HG02571 (cell line): ENCODE results near the gene CDC7.
"Not testable (repeated sequence)": the region's sequence is repeated elsewhere in the genome, so short reads cannot be mapped to it uniquely, and the experiment has no call there.

Source experiments
- ATAC-seq: cut with Tn5 transposase; IDR thresholded peaks from one replicate; pipeline ENCODE4 v1.9.1; 2021; ENCODE audit warnings: mild to moderate bottlenecking, moderate library complexity; ENCODE audit not compliant: unreplicated experiment

CDC7 gene

GRCh38 chr1:91500756-91501522, at the start of gene CDC7:
Gene CDC7, plus strand, starts transcription at chr1:91500851. Its CDS starts 866 bp downstream, at chr1:91501717.
- ATAC-seq = peak; percentile 85

GRCh38 chr1:91454136-91454535, 46.5 kb upstream of the CDC7 start:
- ATAC-seq = no peak

- ATAC-seq = no peak
Measured at GRCh38 chr1:91455334-91455733, 45.3 kb upstream of the CDC7 start.

GRCh38 chr1:91455896-91456295, 44.8 kb upstream of the CDC7 start:
- no peak for ATAC-seq

GRCh38 chr1:91465350-91465749, 35.3 kb upstream of the CDC7 start:
- ATAC-seq = not testable (repeated sequence)

GRCh38 chr1:91476533-91477217, 24.0 kb upstream of the CDC7 start:
- no peak for ATAC-seq

GRCh38 chr1:91487469-91487868, 13.2 kb upstream of the CDC7 start:
- ATAC-seq = no peak

GRCh38 chr1:91490501-91490900, 10.2 kb upstream of the CDC7 start:
- ATAC-seq = no peak

GRCh38 chr1:91498035-91498434, 2.6 kb upstream of the CDC7 start:
- no peak for ATAC-seq

- no peak for ATAC-seq
Measured at GRCh38 chr1:91498498-91499245, 2.0 kb upstream of the CDC7 start.

- ATAC-seq = no peak
Measured at GRCh38 chr1:91499346-91499745, 1.3 kb upstream of the CDC7 start.

- peak; percentile 3 for ATAC-seq
Measured at GRCh38 chr1:91499904-91500755, 521 bp upstream of the CDC7 start.

GRCh38 chr1:91501523-91501851, 836 bp downstream of the CDC7 start:
- ATAC-seq = peak; percentile 3

- no peak for ATAC-seq
Measured at GRCh38 chr1:91501971-91502671, 1.5 kb downstream of the CDC7 start.

- ATAC-seq = no peak
Measured at GRCh38 chr1:91502672-91503184, 2.1 kb downstream of the CDC7 start.

GRCh38 chr1:91503332-91503900, 2.8 kb downstream of the CDC7 start:
- ATAC-seq = no peak

GRCh38 chr1:91503975-91504530, 3.4 kb downstream of the CDC7 start:
- ATAC-seq = no peak

GRCh38 chr1:91505086-91505485, 4.4 kb downstream of the CDC7 start:
- no peak for ATAC-seq

GRCh38 chr1:91506071-91506470, 5.4 kb downstream of the CDC7 start:
- no peak for ATAC-seq
